Hepatocyte (in vitro differentiated cells): ENCODE measurements around the gene AQP7. TPM values are rescaled to one million over a fixed set of nuclear protein-coding genes. Genes with fewer than 3 reads are reported as not detected.

Experiments used
- DNase-seq: peaks from one replicate; pipeline ENCODE4 v3.0.0-alpha.2; 2016; ENCODE audit warnings: low spot score
- H2AFZ ChIP-seq: fragments of 200-600 bp; sonication (generic); 2 replicates; pipeline ENCODE4 v1.6.0; 2016; ENCODE audit warnings: antibody characterized with exemption, mild to moderate bottlenecking
- H3K27ac ChIP-seq: fragments of 200-600 bp; sonication (generic); 2 replicates; pipeline ENCODE4 v1.5.1; 2016; ENCODE audit warnings: mild to moderate bottlenecking
- H3K27me3 ChIP-seq: fragments of 200-600 bp; sonication (generic); 2 replicates; pipeline ENCODE4 v1.6.1; 2016
- H3K36me3 ChIP-seq: fragments of 200-600 bp; sonication (generic); replicated peaks from 2 replicates; pipeline ENCODE4 v1.5.1; 2016; ENCODE audit warnings: low read depth; ENCODE audit not compliant: insufficient read depth
- H3K4me1 ChIP-seq: fragments of 200-600 bp; sonication (generic); 2 replicates; pipeline ENCODE4 v1.5.1; 2016; ENCODE audit warnings: mild to moderate bottlenecking, moderate library complexity; ENCODE audit not compliant: insufficient read depth
- H3K4me2 ChIP-seq: fragments of 200-600 bp; sonication (generic); 2 replicates; pipeline ENCODE4 v1.6.0; 2016
- H3K4me3 ChIP-seq: fragments of 200-600 bp; sonication (generic); 2 replicates; pipeline ENCODE4 v1.5.1; 2016; ENCODE audit warnings: mild to moderate bottlenecking
- H3K79me2 ChIP-seq: fragments of 200-600 bp; sonication (generic); 2 replicates; pipeline ENCODE4 v1.6.0; 2017; ENCODE audit warnings: mild to moderate bottlenecking
- H3K9me2 ChIP-seq: fragments of 200-600 bp; sonication (generic); replicated peaks from 2 replicates; pipeline ENCODE4 v1.6.0; 2017; ENCODE audit warnings: mild to moderate bottlenecking; ENCODE audit not compliant: insufficient read depth
- H3K9me3 ChIP-seq: fragments of 200-600 bp; sonication (generic); 2 replicates; pipeline ENCODE4 v1.5.1; 2016; ENCODE audit warnings: low read depth, mild to moderate bottlenecking
- H4K20me1 ChIP-seq: fragments of 200-600 bp; sonication (generic); 2 replicates; pipeline ENCODE4 v1.6.0; 2016; ENCODE audit warnings: mild to moderate bottlenecking; ENCODE audit not compliant: insufficient read depth, poor library complexity, severe bottlenecking
- CTCF ChIP-seq: fragments of 200-600 bp; sonication (generic); IDR thresholded peaks from 2 replicates; pipeline ENCODE4 v1.5.1; 2016; ENCODE audit warnings: antibody characterized with exemption, mild to moderate bottlenecking; ENCODE audit not compliant: poor library complexity
- EZH2 ChIP-seq: fragments of 200-600 bp; sonication (generic); IDR thresholded peaks from 2 replicates; pipeline ENCODE4 v1.6.1; 2016; ENCODE audit warnings: antibody characterized with exemption, mild to moderate bottlenecking, borderline replicate concordance
- EZH2phosphoT487 ChIP-seq: fragments of 200-600 bp; sonication (generic); IDR thresholded peaks from one replicate; pipeline ENCODE4 v1.6.1; 2018; ENCODE audit warnings: antibody characterized with exemption, mild to moderate bottlenecking, low read depth, moderate library complexity; ENCODE audit not compliant: unreplicated experiment, severe bottlenecking
- WGBS: methylation state at CpG from one replicate; pipeline ENCODE4 v1.1.6; 2016; ENCODE audit warnings: low lambda C conversion rate; ENCODE audit errors: missing lambda C conversion rate; 5-methylcytosine and 5-hydroxymethylcytosine counted together
- polyA plus RNA-seq: library from polyadenylated mRNA; unstranded; fragments of >200 nt; fragmentation: Nextera tagmentation; extraction: Ambion mirVana; gene quantifications from 2 replicates; pipeline ENCODE4 v1.2.1, GENCODE V29; 2016
- total RNA-seq: library from RNA; depleted of rRNA; stranded (reverse); fragments of >200 nt; gene quantifications from 2 replicates; pipeline ENCODE4 v1.2.3, GENCODE V29; 2014

The AQP7 gene
- total and polyA plus RNA-seq, 2 experiments from 2014 or later: 11.2 to 16.6 TPM

- Histone ChIP-seq H3K4me3 (no peak overlapping the region), H3K36me3 (no peaks in the 10 kb centered on the region), H3K4me2 (no peak overlapping the region), H3K27me3 (no peaks in the 10 kb centered on the region), H3K27ac (peak overlapping the region; percentile 58), H4K20me1 (no peaks in the 10 kb centered on the region), H3K9me2 (no peaks in the 10 kb centered on the region), H2AFZ (no peak overlapping the region), H3K79me2 (no peaks in the 10 kb centered on the region), H3K4me1 (peaks cover 21% of the 10 kb centered on the region), H3K9me3 (no peaks in the 10 kb centered on the region)
- TF ChIP-seq CTCF (no peak), EZH2 (no peak), EZH2phosphoT487 (no peak)
- DNase-seq: no peak
- WGBS: 69% methylated on average over 8 of the region's 8 CpGs
Measured at GRCh38 chr9:33435821-33436277, 33.5 kb upstream of the AQP7 start.

GRCh38 chr9:33434317-33435105 is 32.1 kb upstream of the AQP7 start:
- Histone ChIP-seq H3K79me2 (no peaks in the 10 kb centered on the region), H3K4me3 (no peak overlapping the region), H3K4me1 (peaks cover 21% of the 10 kb centered on the region), H3K36me3 (no peaks in the 10 kb centered on the region), H3K4me2 (no peak overlapping the region), H3K9me2 (no peaks in the 10 kb centered on the region), H4K20me1 (no peaks in the 10 kb centered on the region), H3K27me3 (no peaks in the 10 kb centered on the region), H3K9me3 (no peaks in the 10 kb centered on the region), H2AFZ (no peak overlapping the region), H3K27ac (no peak overlapping the region)
- WGBS: 76% methylated on average over 15 of the region's 16 CpGs
- DNase-seq: no peak
- TF ChIP-seq CTCF (no peak), EZH2phosphoT487 (no peak), EZH2 (no peak)

GRCh38 chr9:33433871-33434270 is 31.5 kb upstream of the AQP7 start:
- no peak overlapping the region for H3K27ac ChIP-seq
- no peaks in the 10 kb centered on the region for H3K79me2 ChIP-seq
- H3K27me3 ChIP-seq: no peaks in the 10 kb centered on the region
- H2AFZ ChIP-seq: no peak overlapping the region
- H3K4me2 ChIP-seq: no peak overlapping the region
- H3K9me3 ChIP-seq: no peaks in the 10 kb centered on the region
- H3K4me3 ChIP-seq: no peak overlapping the region
- H4K20me1 ChIP-seq: no peaks in the 10 kb centered on the region
- TF ChIP-seq EZH2phosphoT487 (no peak), EZH2 (no peak), CTCF (no peak)
- WGBS: 91% methylated on average over 8 of the region's 8 CpGs
- peaks cover 21% of the 10 kb centered on the region for H3K4me1 ChIP-seq
- DNase-seq: no peak
- no peaks in the 10 kb centered on the region for H3K9me2 ChIP-seq
- no peaks in the 10 kb centered on the region for H3K36me3 ChIP-seq
